Measurements from ENCODE around the gene FOXP1.

- TF ChIP-seq CTCF (IDR thresholded peaks at IDR 0.05) (no peak), POLR2AphosphoS5 (IDR thresholded peaks at IDR 0.05; ENCODE audit: low read depth, low read length) (no peak), REST (IDR thresholded peaks at IDR 0.05; ENCODE audit: insufficient read depth in 1 of 2, low read depth in 2 of 2, low read length in 1 of 2) (no peak), TCF7L2 (IDR thresholded peaks at IDR 0.05; ENCODE audit: low read depth, low read length) (no peak), SIN3A (IDR thresholded peaks at IDR 0.05; ENCODE audit: borderline replicate concordance, insufficient read depth, low read depth, low read length) (no peak)
These were observed 278.0 kb downstream of the FOXP1 start for GRCh38 chr3:71305231-71306206.

Measured in Panc1 (cell line).